ENCODE data around the gene LPCAT3.
"Not testable (repeated sequence)": the region's sequence is repeated elsewhere in the genome, so short reads cannot be mapped to it uniquely, and the experiment has no call there.

LPCAT3 gene, protein sequence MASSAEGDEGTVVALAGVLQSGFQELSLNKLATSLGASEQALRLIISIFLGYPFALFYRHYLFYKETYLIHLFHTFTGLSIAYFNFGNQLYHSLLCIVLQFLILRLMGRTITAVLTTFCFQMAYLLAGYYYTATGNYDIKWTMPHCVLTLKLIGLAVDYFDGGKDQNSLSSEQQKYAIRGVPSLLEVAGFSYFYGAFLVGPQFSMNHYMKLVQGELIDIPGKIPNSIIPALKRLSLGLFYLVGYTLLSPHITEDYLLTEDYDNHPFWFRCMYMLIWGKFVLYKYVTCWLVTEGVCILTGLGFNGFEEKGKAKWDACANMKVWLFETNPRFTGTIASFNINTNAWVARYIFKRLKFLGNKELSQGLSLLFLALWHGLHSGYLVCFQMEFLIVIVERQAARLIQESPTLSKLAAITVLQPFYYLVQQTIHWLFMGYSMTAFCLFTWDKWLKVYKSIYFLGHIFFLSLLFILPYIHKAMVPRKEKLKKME

GRCh38 chr12:7018350-7019042 is at the start of gene LPCAT3:
LPCAT3 (minus strand) TSS chr12:7018476; CDS start chr12:7018424, 52 bp downstream.
- DNase-seq (ENCODE audit: low read depth), result peak; percentile 96

DNA sequence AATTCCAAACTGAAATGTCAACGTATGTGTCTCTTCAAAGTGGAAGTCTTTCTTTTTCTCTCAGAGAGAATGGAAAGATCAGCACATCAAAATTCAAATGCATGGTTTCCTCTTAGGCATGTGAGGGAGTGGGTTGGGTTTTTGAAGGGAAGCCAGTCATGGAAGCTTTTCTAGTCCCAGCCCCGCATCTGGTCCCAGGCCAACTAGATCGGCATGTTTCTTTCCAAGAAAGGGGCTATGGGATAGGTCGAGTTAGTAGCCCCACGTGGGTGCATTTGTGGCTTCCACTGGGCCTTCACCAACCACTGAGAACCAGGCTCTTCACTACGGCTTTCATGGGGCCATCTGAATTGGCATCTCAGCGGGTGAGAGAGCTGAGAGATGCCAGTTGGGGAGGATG is 48.8 kb upstream of the LPCAT3 start:
- no peak for DNase-seq (ENCODE audit: low read depth)

DNA sequence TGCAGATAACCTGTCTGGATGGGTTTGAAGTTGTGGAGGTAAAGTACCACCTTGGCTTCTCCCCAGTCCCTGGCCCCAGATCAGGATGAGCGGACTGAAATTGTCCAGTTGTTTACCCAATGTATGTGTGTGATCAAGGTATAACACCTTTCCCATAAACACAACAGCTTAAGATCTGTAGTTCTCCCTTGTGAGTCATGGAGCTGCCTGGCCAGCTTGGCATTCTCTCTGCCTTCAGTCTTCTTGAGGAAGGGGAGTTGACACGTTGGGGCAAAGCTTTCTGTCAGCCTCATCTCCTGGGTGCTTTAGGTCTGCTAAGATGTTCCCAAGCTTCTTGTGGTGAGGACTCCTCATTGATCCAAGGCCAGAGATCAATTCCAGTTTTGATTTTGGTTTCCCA is 48.3 kb upstream of the LPCAT3 start:
- DNase-seq (ENCODE audit: low read depth), result no peak

GRCh38 chr12:7065073-7065623 is 46.9 kb upstream of the LPCAT3 start:
- no peak for DNase-seq (ENCODE audit: low read depth)

- DNase-seq (ENCODE audit: low read depth), result no peak
Observed at GRCh38 chr12:7064516-7064915, 46.2 kb upstream of the LPCAT3 start.

DNA sequence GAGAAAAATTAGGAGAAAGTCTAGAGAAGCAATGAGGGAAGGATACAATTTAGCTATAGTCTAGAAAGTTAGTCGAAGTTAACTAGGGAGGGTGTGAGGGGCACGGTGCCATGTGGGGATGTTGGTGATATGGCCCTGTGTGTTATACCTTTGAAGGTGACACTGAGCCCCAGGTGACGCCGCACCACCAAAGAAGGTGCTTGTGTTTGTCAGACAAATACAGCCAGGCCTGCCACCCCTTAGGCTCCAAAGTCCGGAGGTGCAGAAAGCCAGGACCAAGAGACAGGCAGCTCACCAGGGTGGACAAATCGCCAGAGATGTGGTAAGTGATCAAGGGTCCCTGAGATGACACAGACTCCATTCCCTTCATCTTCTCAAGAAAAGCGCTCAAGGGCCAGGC is 43.3 kb upstream of the LPCAT3 start:
- DNase-seq (ENCODE audit: low read depth), result no peak

- no peak for DNase-seq (ENCODE audit: low read depth)
Observed at GRCh38 chr12:7061138-7061537, 42.9 kb upstream of the LPCAT3 start.

DNA sequence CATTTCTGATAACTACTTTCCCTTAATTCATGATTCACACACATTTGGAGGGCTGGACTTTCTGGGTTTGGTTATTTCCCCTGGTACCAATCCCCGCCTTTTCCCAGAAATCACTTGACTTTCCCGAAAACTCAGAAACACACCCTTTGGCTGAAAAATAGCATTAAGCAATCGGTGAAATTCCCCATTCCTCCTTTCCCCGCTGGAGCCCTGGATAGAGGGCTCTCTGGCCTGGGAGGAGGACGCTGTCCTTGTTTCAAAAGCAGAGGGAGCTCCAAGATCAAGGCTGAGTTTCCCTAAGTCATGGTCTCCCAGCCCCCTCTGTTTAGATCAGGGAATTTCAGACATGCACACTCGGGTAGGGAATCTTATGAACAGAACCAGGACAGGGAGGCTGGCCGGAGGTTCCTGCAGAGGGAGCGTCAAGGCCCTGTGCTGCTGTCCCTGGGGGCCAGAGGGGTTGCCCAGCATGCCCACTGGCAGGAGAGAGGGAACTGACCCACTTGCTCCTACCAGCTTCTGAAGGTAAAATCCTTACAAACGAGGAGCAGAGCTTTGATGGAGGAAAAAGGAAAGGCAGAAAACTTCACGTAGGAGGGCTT is 42.2 kb upstream of the LPCAT3 start, which contains the start of gene C1S:
Gene C1S (plus strand): TSS at position 366 of the 602 bp plus-strand sequence. CDS start 1,195 bp downstream, outside the sequence.
- DNase-seq (ENCODE audit: low read depth), result no peak

DNA sequence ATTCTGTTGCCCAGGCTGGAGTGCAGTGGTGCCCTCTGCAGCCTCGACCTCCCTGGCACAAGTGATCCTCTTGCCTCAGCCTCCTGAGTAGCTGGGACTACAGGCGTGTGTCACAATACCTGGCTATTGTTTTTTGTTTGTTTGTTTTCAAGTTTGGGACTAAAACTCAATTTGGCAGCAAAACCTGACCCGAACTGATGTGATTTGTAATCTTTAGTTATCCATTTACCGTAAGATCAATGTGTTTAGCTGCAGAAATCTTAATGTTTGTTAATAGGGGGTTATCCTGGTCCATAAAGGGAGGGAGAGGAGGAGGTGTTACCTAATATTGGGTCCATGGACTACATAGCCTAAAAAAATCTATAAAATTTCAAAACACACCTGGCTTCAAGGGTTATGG is 41.5 kb upstream of the LPCAT3 start:
- DNase-seq (ENCODE audit: low read depth), result no peak

DNA sequence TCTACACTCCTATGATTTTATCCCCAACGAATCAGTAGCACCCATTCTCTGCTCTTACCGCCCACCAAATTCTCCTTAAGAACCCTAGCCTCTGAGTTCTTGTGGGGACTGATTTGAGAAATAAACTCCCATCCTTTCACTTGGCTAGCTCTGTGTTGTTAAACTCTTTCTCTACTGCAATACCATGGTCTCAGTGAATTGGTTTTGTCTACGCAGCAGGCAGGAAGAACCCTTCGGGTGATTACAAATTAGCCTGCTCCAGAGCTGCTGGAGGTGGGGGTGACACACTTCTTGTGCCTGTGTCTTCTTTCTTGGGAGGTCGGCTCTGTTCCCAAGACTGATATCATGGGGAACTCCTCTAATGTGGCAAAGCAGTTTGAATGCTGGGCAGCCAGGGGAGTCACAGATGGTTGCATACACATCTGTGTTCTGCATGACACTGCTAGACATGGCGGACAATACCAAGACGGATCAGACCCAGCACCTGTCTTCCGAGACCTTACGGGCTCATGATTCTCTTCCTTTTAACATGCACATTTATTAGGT is 40.6 kb upstream of the LPCAT3 start:
- no peak for DNase-seq (ENCODE audit: low read depth)

GRCh38 chr12:7058163-7058845 is 40.0 kb upstream of the LPCAT3 start:
- no peak for DNase-seq (ENCODE audit: low read depth)

DNA sequence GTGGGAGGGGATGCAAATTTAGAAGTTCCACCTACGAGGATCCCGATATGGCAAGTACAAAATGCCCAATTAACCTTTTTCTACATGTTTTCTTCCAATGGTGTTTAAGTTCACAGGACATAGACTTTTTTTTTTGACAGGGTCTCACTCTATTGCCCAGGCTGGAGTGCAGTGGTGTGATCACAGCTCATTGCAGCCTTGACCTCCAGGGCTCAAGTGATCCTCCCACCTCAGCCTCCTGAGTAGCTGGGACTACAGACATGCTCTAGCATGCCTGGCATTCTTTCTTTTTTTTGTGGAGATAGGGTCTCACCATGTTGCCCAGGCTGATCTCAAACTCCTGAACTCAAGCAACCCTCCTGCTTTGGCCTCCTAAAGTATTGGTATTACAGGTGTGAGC is 37.5 kb upstream of the LPCAT3 start:
- DNase-seq (ENCODE audit: low read depth), result not testable (repeated sequence)

- no peak for DNase-seq (ENCODE audit: low read depth)
Observed at GRCh38 chr12:7054925-7055324, 36.6 kb upstream of the LPCAT3 start.

- DNase-seq (ENCODE audit: low read depth), result not testable (repeated sequence)
Observed at GRCh38 chr12:7049973-7050372, 31.7 kb upstream of the LPCAT3 start.

DNA sequence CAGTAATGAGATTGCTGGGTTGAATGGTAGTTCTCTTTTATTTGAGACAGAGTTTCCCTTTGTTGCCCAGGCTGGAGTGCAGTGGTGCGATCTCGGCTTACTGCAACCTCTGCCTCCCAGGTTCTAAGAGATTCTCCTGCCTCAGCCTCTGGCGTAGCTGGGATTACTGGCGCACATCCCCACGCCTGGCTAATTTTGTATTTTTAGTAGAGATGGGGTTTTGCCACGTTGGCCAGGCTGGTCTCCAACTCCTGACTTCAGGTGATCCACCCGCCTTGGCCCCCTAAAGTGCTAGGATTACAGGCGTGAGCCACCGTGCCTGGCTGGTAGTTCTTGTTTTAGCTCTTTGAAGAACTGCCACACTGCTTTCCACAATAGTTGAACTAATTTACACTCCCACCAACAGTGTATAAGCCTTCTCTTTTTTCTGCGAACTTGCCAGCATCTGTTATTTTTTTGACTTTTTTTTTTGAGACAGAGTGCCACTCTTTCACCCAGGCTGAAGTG is 31.2 kb upstream of the LPCAT3 start:
- not testable (repeated sequence) for DNase-seq (ENCODE audit: low read depth)

DNA sequence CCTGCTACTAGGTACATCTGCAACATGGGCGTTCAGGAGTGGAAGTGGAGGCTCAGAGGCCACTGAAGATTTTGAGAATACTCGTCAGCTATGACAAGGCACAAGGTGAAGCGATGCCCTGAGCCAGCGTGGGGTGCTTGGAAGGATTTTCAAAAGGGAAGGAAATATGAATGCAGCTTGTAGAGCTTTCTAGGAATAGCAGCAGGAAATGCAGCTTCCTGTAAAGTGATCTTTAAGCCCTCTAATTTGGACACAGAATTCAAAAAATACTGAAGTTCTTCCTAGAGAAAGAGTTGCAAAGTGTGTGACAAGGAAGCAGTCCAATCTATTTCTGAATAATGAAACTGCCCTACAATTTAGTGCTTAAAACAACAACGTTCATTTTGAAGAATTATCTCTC is 29.0 kb upstream of the LPCAT3 start:
- DNase-seq (ENCODE audit: low read depth), result no peak

- no peak for DNase-seq (ENCODE audit: low read depth)
Observed at GRCh38 chr12:7046383-7047105, 28.3 kb upstream of the LPCAT3 start.

GRCh38 chr12:7045913-7046312 is 27.6 kb upstream of the LPCAT3 start:
- no peak for DNase-seq (ENCODE audit: low read depth)

- no peak for DNase-seq (ENCODE audit: low read depth)
Observed at GRCh38 chr12:7042842-7043241, 24.6 kb upstream of the LPCAT3 start.

DNA sequence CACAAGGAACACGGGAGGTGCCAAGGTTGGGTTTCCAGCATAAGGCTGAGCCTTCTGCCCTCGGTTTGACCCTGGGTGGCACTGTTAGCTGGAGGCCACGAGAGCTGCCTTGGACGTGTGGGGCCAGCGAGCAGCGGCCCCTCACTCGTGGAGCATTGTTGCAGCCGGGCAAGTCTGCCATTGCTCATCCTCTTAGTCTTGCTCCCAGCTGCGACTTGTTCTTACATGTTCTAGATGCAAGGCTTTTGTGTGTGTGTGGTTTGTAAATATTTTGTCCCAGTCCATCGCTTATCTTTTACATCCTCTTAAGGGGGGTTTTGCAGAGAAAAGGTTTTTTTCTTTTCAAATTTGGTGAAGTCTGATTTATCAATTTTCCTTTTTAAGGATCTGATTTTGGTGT is 21.1 kb upstream of the LPCAT3 start:
- no peak for DNase-seq (ENCODE audit: low read depth)

- DNase-seq (ENCODE audit: low read depth), result no peak
Observed at GRCh38 chr12:7038591-7038990, 20.3 kb upstream of the LPCAT3 start.

Data from activated T-cell treated with anti-CD3 and anti-CD28 coated beads for 48 hours (primary cell).